ENCODE results near the gene CARS2.
"Not testable (repeated sequence)": the region's sequence is repeated elsewhere in the genome, so short reads cannot be mapped to it uniquely, and the experiment has no call there.

Gene CARS2

GRCh38 chr13:110615005-110615321 is 91.0 kb downstream of the CARS2 start:
- DNase-seq = no peak

DNA sequence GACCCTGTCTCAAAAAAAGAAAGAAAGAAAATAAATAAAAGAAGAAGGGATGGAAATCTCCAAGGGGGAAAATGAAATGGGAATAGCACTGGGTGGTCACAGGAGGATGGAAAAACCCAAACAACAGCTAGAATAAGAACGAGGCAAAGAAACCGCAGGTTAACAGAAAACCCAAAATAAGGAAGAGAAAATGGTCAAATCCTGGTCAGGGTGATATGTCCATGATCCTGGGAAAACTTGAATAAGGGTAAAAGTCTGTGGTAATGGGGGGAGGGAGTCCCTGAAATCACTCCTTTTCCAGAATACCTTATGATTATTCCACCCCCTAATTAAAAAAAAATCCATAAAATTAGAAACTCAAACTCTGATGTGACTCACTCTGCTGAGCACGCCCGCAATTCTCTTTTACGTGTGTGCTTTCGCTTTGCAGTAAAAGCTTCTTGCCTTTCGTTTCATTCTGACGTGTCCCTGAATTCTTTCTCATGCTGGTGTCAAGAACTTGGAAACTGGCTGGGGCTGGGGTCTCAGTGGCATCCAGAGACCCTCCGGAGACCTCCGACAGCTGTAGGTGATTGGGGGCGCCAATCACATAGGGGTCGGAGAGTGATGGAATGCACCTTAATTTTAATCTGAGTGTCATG is 94.8 kb downstream of the CARS2 start:
- DNase-seq = no peak

DNA sequence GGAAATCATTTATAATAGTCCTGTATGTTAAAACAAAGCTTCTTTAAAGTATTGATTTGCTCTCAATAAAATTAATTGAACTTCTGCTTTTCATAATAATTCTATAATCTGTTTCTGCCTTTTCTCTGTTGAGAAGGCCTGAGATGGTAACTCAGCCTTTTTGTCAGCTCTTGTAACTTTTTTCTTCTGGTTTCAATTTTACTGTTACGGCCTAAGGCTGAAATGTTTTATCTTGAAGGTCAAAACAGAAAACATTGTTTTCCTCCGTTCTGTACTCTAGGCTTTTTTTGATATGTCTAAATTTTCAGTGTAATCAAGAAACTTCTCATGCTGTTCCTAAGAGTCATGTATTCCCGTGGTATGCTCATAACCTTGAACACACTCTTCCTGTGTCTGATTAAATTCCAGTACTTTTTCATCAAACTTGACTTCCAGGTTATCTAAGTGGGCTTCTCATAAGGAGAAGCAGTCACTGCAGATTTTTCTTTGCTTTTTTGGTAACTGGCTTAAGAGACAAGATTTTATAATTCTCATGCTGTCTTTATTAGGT is 98.2 kb downstream of the CARS2 start:
- DNase-seq = no peak

DNA sequence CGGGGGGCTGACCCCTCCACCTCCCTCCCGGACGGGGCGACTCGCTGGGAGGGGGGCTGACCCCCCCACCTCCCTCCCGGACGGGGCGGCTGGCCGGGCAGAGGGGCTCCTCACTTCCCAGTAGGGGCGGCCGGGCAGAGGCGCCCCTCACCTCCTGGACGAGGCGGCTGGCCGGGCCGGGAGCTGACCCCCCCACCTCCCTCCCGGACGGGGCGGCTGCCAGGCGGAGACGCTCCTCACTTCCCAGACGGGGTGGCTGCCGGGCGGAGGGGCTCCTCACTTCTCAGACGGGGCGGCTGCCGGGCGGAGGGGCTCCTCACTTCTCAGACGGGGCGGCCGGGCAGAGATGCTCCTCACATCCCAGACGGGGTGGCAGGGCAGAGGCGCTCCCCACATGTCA is 99.6 kb downstream of the CARS2 start:
- DNase-seq = not testable (repeated sequence)

- no peak for DNase-seq
Measured at GRCh38 chr13:110605132-110605531, 100.8 kb downstream of the CARS2 start.

- DNase-seq = no peak
Measured at GRCh38 chr13:110600980-110601379, 104.9 kb downstream of the CARS2 start.

DNA sequence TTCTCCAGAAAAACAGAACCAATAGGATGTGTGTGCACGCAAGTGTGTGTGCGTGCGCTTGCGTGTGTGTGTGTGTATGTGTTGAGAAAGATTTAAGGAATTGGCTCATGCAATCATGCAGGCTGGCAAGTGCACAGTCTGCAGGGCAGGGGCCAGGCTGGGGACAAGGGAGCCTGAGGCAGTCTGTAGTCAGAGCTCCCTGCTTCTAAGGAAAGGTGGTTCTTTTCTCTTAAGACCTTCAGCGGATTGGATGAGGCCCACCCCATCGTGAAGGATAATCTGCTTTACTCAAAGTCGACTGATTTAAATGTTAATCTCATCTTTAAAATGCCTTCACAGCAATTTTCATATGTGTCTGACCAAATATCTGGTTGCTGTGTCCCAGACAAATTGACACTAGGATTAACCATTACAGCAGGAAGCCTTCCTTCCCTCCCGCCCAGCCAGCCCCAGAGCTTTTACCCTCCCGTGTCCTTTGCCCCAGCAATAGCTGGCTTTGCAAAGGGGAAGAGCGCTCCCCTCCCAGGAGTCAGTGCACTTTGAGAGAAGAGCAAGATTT is 105.6 kb downstream of the CARS2 start:
- no peak for DNase-seq

DNA sequence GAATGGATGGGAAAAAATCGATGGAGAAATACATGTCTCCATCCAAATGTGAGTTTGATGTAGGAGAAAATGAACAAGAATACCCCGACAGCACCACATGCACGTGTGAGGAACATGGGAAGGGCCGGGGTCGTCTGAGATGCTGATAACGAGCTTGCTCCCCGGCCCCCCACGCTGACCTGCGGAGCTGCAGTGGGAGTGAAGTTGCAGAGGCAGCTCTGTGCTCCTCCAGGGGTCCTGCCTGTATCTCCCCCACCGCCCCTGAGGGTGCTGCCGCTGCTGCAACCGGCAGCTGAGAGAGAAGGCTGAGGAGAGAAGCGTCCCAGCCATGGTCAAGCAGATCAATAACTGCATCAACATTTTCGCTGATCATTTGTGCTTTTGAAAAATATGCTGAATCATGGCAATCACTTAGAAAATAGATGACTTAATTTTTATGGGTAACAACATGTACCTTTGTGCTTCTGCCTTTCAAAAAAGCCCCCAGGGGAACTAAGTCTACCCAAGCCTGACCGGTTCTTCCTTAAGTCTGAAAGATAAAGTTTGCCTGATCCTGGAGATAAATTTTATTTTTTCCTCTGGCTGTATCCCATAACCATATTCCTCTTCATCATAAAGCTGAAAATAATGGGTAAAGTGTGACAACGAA is 108.8 kb downstream of the CARS2 start:
- DNase-seq = no peak

DNA sequence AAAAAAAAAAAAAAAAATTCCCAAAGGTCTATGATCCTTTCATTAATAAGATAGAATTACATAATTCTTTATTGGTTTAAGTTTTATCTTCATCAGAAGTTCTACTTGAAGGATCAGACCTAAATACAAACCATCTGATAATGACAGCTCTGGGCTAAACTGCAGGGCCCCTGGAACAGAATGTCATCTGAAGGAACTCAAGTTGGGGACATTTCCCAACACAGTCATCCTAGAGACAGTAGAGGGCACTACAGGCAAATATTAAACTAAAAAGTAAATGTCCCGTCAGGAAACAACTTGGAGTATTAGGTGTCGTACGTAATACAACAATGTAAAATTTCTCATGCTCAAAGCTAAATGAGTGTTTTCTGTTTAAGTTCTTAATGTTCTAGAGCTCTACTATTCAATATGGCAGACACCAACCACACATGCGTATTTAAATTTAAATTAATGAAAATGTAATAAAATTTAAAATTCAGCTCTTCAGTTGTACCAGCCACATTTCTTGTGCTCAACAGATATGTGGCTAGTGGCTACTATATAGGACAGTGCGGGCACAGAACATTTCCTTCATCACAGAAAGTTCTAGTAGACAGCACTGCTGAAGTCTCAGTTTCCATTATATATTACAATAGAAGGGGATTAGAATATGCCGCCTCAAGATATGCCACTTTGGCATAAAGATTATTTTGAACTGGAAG is 112.3 kb downstream of the CARS2 start:
- DNase-seq = no peak

GRCh38 chr13:110592665-110593064 is 113.3 kb downstream of the CARS2 start:
- DNase-seq = no peak

Measured in activated CD8-positive, alpha-beta memory T cell treated with anti-CD3 and anti-CD28 coated beads, Interleukin-2, amount 50 U/mL, for 4 hours (primary cell).